ENCODE results near the gene OTOGL. TPM values are rescaled to one million over a fixed set of nuclear protein-coding genes. Genes with fewer than 3 reads are reported as not detected.

The OTOGL gene
- total RNA-seq, 1 experiment from 2014 or later = 0.44 TPM

GRCh38 chr12:80058586-80058985 lies 40.8 kb upstream of the OTOGL start:
- DNase-seq (no peak), ATAC-seq (no peak)
- H4K20me1 ChIP-seq (ENCODE audit: low read length) = no peaks in the 10 kb centered on the region
- H3K4me1 ChIP-seq (ENCODE audit: insufficient read depth, low read length) = no peaks in the 10 kb centered on the region
- CTCF ChIA-PET = no interaction called here
- H3K4me3 ChIP-seq (ENCODE audit: low read length) = no peak overlapping the region
- TF ChIP-seq EZH2phosphoT487 (IDR thresholded peaks at IDR 0.05; ENCODE audit: borderline replicate concordance, low read length) (no peak), CTCF (conservative IDR thresholded peaks at IDR 0.05; ENCODE audit: low read depth, low read length) (no peak), EZH2 (IDR thresholded peaks at IDR 0.05; ENCODE audit: low read length, unreplicated experiment) (no peak)
- H2AFZ ChIP-seq (ENCODE audit: low read length) = no peak overlapping the region
- no peaks in the 10 kb centered on the region for H3K79me2 ChIP-seq (ENCODE audit: low read length)
- POLR2A ChIA-PET (ENCODE audit: unreplicated experiment) = no interaction called here
- H3F3A ChIP-seq (ENCODE audit: low read length, unreplicated experiment) = no peaks in the 10 kb centered on the region
- H3K4me2 ChIP-seq (ENCODE audit: low read length) = no peak overlapping the region
- intact Hi-C loops (cut with micrococcal nuclease) = no loop called here
- no peak overlapping the region for H3K9ac ChIP-seq (ENCODE audit: low read length)
- no peak overlapping the region for H3K27ac ChIP-seq (ENCODE audit: low read length)
- no TSS peak for BruUV-seq (replicated peaks)
- H3K9me2 ChIP-seq (replicated peaks; ENCODE audit: low read length) = no peaks in the 10 kb centered on the region
- H3K9me3 ChIP-seq (ENCODE audit: low read length) = no peaks in the 10 kb centered on the region
- H3K36me3 ChIP-seq (ENCODE audit: low read depth, low read length) = no peaks in the 10 kb centered on the region
- H3K27me3 ChIP-seq (ENCODE audit: low read length) = no peaks in the 10 kb centered on the region

GRCh38 chr12:80059102-80059501 lies 40.2 kb upstream of the OTOGL start:
- no peaks in the 10 kb centered on the region for H3K4me1 ChIP-seq (ENCODE audit: insufficient read depth, low read length)
- ChIA-PET CTCF (no interaction called here), POLR2A (ENCODE audit: unreplicated experiment) (no interaction called here)
- no peak for TF ChIP-seq CTCF (conservative IDR thresholded peaks at IDR 0.05; ENCODE audit: low read depth, low read length)
- no peak for TF ChIP-seq EZH2 (IDR thresholded peaks at IDR 0.05; ENCODE audit: low read length, unreplicated experiment)
- no TSS peak for BruUV-seq (replicated peaks)
- H3K79me2 ChIP-seq (ENCODE audit: low read length) = no peaks in the 10 kb centered on the region
- H3F3A ChIP-seq (ENCODE audit: low read length, unreplicated experiment) = no peaks in the 10 kb centered on the region
- H4K20me1 ChIP-seq (ENCODE audit: low read length) = no peaks in the 10 kb centered on the region
- H3K9ac ChIP-seq (ENCODE audit: low read length) = no peak overlapping the region
- no peak overlapping the region for H2AFZ ChIP-seq (ENCODE audit: low read length)
- no peaks in the 10 kb centered on the region for H3K9me2 ChIP-seq (replicated peaks; ENCODE audit: low read length)
- H3K4me3 ChIP-seq (ENCODE audit: low read length) = no peak overlapping the region
- H3K4me2 ChIP-seq (ENCODE audit: low read length) = no peak overlapping the region
- no peaks in the 10 kb centered on the region for H3K27me3 ChIP-seq (ENCODE audit: low read length)
- no peak overlapping the region for H3K27ac ChIP-seq (ENCODE audit: low read length)
- ATAC-seq = no peak
- intact Hi-C loops (cut with micrococcal nuclease) = no loop called here
- no peaks in the 10 kb centered on the region for H3K36me3 ChIP-seq (ENCODE audit: low read depth, low read length)
- DNase-seq = no peak
- H3K9me3 ChIP-seq (ENCODE audit: low read length) = no peaks in the 10 kb centered on the region

- CTCF ChIA-PET = no interaction called here
- no peaks in the 10 kb centered on the region for H3K36me3 ChIP-seq (ENCODE audit: low read depth, low read length)
- H3K27me3 ChIP-seq (ENCODE audit: low read length) = no peaks in the 10 kb centered on the region
- H3K79me2 ChIP-seq (ENCODE audit: low read length) = no peaks in the 10 kb centered on the region
- H3F3A ChIP-seq (ENCODE audit: low read length, unreplicated experiment) = no peaks in the 10 kb centered on the region
- intact Hi-C loops (cut with micrococcal nuclease) = no loop called here
- no peak overlapping the region for H3K27ac ChIP-seq (ENCODE audit: low read length)
- H3K9me3 ChIP-seq (ENCODE audit: low read length) = no peaks in the 10 kb centered on the region
- H3K4me1 ChIP-seq (ENCODE audit: insufficient read depth, low read length) = no peaks in the 10 kb centered on the region
- ATAC-seq = no peak
- H3K4me2 ChIP-seq (ENCODE audit: low read length) = no peak overlapping the region
- no peaks in the 10 kb centered on the region for H4K20me1 ChIP-seq (ENCODE audit: low read length)
- no peak overlapping the region for H3K9ac ChIP-seq (ENCODE audit: low read length)
- no TSS peak for BruUV-seq (replicated peaks)
- no peaks in the 10 kb centered on the region for H3K9me2 ChIP-seq (replicated peaks; ENCODE audit: low read length)
- POLR2A ChIA-PET (ENCODE audit: unreplicated experiment) = no interaction called here
- no peak for TF ChIP-seq EZH2phosphoT487 (IDR thresholded peaks at IDR 0.05; ENCODE audit: borderline replicate concordance, low read length)
- no peak for TF ChIP-seq EZH2 (IDR thresholded peaks at IDR 0.05; ENCODE audit: low read length, unreplicated experiment)
- TF ChIP-seq CTCF (conservative IDR thresholded peaks at IDR 0.05; ENCODE audit: low read depth, low read length) = no peak
- H3K4me3 ChIP-seq (ENCODE audit: low read length) = no peak overlapping the region
- no peak for DNase-seq
- no peak overlapping the region for H2AFZ ChIP-seq (ENCODE audit: low read length)
Measured at GRCh38 chr12:80059875-80060274, 39.5 kb upstream of the OTOGL start.

Measured in PC-3 (cell line).